ENCODE data around the gene KNL1. TPM values are rescaled to one million over a fixed set of nuclear protein-coding genes. Genes with fewer than 3 reads are reported as not detected.
A peak's percentile ranks its signal among the peaks of the same experiment; 100 is the strongest.

KNL1 gene
- total RNA-seq, 1 experiment from 2014 or later, result 28.9 TPM

DNA sequence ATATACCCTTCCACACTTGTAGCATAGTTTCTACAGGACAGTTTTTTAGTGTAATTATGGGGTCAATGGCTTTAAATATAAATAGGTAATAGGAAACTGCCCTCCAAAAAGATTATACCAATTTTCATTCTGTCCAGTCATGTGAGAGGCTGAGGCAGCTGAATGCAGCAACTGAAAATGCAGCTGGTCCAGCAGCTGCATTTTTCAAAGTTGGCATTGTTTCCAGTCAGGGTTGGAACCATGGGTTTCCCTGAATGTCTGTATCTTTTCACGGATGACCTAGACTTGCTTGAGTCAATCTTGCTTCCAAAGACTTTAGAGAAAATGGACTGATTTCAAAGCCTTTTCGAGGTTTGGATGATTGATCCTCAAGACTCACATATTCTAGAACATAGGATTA, 9.9 kb upstream of the KNL1 start:
- ChIA-PET CTCF (interaction anchor here (0.7 kb wide), 1 partner anchor 330 kb away, joined by 11 read pairs; no protein-coding TSS in a partner anchor), POLR2A (interaction anchor here (0.6 kb wide), 2 partner anchors 17 to 96 kb away, joined by 3 to 4 read pairs; no protein-coding TSS in a partner anchor)
- no TSS peak for BruUV-seq (replicated peaks)
- no peaks in the 10 kb centered on the region for H3K9me3 ChIP-seq (ENCODE audit: control insufficient read depth, insufficient read depth, low read depth, low read length)
- no peak for DNase-seq (ENCODE audit: low read depth, low spot score)
- H3K4me3 ChIP-seq (ENCODE audit: low read depth in 2 of 2, low read length in 2 of 2), result peak overlapping the region; percentile 52 to 83
- in situ Hi-C loops (cut with HindIII; ENCODE audit: low pct_unique_long_range_greater_than_20kb, low sequenced_read_pairs) (no loop called here), intact Hi-C loops (cut with micrococcal nuclease; ENCODE audit: unreplicated experiment) (no loop called here)
- peak overlapping the region; percentile 55; the same call in 1 of the 2 replicates for H3K27ac ChIP-seq (ENCODE audit: low read length)
- 0 out of 2 replicates have a peak, but pooled peaks cover 4% of the 10 kb centered on the region for H3K4me1 ChIP-seq (ENCODE audit: control insufficient read depth, insufficient read depth, low read length)
- TF ChIP-seq SIN3A (IDR thresholded peaks at IDR 0.05; ENCODE audit: borderline replicate concordance, insufficient read depth, low read depth, low read length) (no peak), REST (IDR thresholded peaks at IDR 0.05; ENCODE audit: insufficient read depth in 1 of 2, low read depth in 2 of 2, low read length in 1 of 2) (no peak), POLR2AphosphoS5 (IDR thresholded peaks at IDR 0.05; ENCODE audit: low read depth, low read length) (no peak)
- ATAC-seq, result no peak
- H3K36me3 ChIP-seq (ENCODE audit: control insufficient read depth, insufficient read depth, low read length), result no peaks in the 10 kb centered on the region
- H3K27me3 ChIP-seq (ENCODE audit: control insufficient read depth, insufficient read depth, low read length), result no peaks in the 10 kb centered on the region

DNA sequence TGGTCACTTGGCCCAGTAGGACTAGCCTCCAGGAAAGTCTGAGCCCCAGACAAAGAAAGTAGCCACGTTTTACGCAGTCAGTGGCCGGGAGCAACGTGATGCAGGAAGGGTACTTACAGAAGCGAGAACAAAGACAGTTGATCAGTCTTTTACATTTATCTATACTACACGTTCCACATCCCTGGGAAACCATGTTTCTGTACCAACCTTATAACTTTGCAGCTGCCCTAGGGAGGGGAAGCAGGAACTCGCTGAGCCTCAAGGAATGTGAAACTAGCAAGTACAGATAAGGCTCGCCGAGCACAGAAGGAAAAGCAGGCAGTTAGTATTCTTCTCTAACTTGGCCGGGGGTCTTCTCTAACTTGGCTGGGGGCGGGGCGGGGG, 3.4 kb upstream of the KNL1 start:
- POLR2A ChIA-PET, result no interaction called here
- BruUV-seq (replicated peaks), result no TSS peak
- DNase-seq (ENCODE audit: low read depth, low spot score), result no peak
- H3K36me3 ChIP-seq (ENCODE audit: control insufficient read depth, insufficient read depth, low read length), result peaks cover 3% of the 10 kb centered on the region; the same call in 1 of the 2 replicates
- peaks cover 18% of the 10 kb centered on the region for H3K4me1 ChIP-seq (ENCODE audit: control insufficient read depth, insufficient read depth, low read length)
- intact Hi-C loops (cut with micrococcal nuclease; ENCODE audit: unreplicated experiment) (no loop called here), in situ Hi-C loops (cut with HindIII; ENCODE audit: low pct_unique_long_range_greater_than_20kb, low sequenced_read_pairs) (no loop called here)
- H3K27me3 ChIP-seq (ENCODE audit: control insufficient read depth, insufficient read depth, low read length), result no peaks in the 10 kb centered on the region
- ATAC-seq, result no peak
- H3K27ac ChIP-seq (ENCODE audit: low read length), result peak overlapping the region; percentile 56
- no peaks in the 10 kb centered on the region for H3K9me3 ChIP-seq (ENCODE audit: control insufficient read depth, insufficient read depth, low read depth, low read length)
- TF ChIP-seq REST (IDR thresholded peaks at IDR 0.05; ENCODE audit: insufficient read depth in 1 of 2, low read depth in 2 of 2, low read length in 1 of 2) (no peak), SIN3A (IDR thresholded peaks at IDR 0.05; ENCODE audit: borderline replicate concordance, insufficient read depth, low read depth, low read length) (no peak), TCF7L2 (IDR thresholded peaks at IDR 0.05; ENCODE audit: low read depth, low read length) (no peak), POLR2AphosphoS5 (IDR thresholded peaks at IDR 0.05; ENCODE audit: low read depth, low read length) (no peak)
- TF ChIP-seq, protein P1, sequence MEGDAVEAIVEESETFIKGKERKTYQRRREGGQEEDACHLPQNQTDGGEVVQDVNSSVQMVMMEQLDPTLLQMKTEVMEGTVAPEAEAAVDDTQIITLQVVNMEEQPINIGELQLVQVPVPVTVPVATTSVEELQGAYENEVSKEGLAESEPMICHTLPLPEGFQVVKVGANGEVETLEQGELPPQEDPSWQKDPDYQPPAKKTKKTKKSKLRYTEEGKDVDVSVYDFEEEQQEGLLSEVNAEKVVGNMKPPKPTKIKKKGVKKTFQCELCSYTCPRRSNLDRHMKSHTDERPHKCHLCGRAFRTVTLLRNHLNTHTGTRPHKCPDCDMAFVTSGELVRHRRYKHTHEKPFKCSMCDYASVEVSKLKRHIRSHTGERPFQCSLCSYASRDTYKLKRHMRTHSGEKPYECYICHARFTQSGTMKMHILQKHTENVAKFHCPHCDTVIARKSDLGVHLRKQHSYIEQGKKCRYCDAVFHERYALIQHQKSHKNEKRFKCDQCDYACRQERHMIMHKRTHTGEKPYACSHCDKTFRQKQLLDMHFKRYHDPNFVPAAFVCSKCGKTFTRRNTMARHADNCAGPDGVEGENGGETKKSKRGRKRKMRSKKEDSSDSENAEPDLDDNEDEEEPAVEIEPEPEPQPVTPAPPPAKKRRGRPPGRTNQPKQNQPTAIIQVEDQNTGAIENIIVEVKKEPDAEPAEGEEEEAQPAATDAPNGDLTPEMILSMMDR (IDR thresholded peaks at IDR 0.05), result no peak
- CTCF ChIA-PET, result interaction anchor here (0.6 to 0.9 kb wide), 2 partner anchors 10 to 211 kb away, joined by 5 to 9 read pairs; no protein-coding TSS in a partner anchor
- peak overlapping the region; percentile 61 to 80 for H3K4me3 ChIP-seq (ENCODE audit: low read depth in 2 of 2, low read length in 2 of 2)

Measured in Panc1 (cell line).